ENCODE results near the gene CLTCL1.

GRCh38 chr22:19232623-19233022 is 58.9 kb downstream of the CLTCL1 start:
- TF ChIP-seq EZH2 (IDR thresholded peaks at IDR 0.05; ENCODE audit: insufficient read depth, poor library complexity, severe bottlenecking) (no peak), EZH2phosphoT487 (IDR thresholded peaks at IDR 0.05; ENCODE audit: insufficient read depth, low read depth) (no peak)
